Stimulated activated CD8-positive, alpha-beta memory T cell treated with anti-CD3 and anti-CD28 coated beads, Interleukin-7, amount 100 ng/mL, for 48 hours (primary cell): ENCODE results near the gene SRP14.

Source experiments
- DNase-seq, 2 donors: peaks; one replicate each; pipeline ENCODE4 v3.0.0-alpha.2; 2020; ENCODE audit warnings: low read depth in 1 of 2; ENCODE audit errors: extremely low read depth in 1 of 2

Gene SRP14

GRCh38 chr15:40069178-40070165 lies 30.5 kb upstream of the SRP14 start:
- DNase-seq, result no peak

- no peak for DNase-seq
These were observed 29.1 kb upstream of the SRP14 start for GRCh38 chr15:40067921-40068624.

GRCh38 chr15:40066589-40066988 lies 27.6 kb upstream of the SRP14 start:
- no peak for DNase-seq

- DNase-seq, result no peak
These were observed 26.2 kb upstream of the SRP14 start for GRCh38 chr15:40065166-40065565.

- DNase-seq, result no peak
These were observed 25.4 kb upstream of the SRP14 start for GRCh38 chr15:40064231-40064894.

GRCh38 chr15:40063563-40064011 lies 24.6 kb upstream of the SRP14 start:
- no peak for DNase-seq

- DNase-seq, result no peak
These were observed 24.0 kb upstream of the SRP14 start for GRCh38 chr15:40062816-40063562.

- no peak for DNase-seq
These were observed 22.4 kb upstream of the SRP14 start for GRCh38 chr15:40061212-40061901.

GRCh38 chr15:40060236-40060961 lies 21.4 kb upstream of the SRP14 start:
- no peak for DNase-seq

GRCh38 chr15:40059821-40060220 lies 20.8 kb upstream of the SRP14 start:
- DNase-seq, result no peak

- no peak for DNase-seq
These were observed 19.6 kb upstream of the SRP14 start for GRCh38 chr15:40058476-40059140.

GRCh38 chr15:40055576-40056293 lies 16.8 kb upstream of the SRP14 start:
- no peak for DNase-seq

- DNase-seq, result no peak
These were observed 16.0 kb upstream of the SRP14 start for GRCh38 chr15:40054855-40055575.

- DNase-seq, result no peak
These were observed 15.5 kb upstream of the SRP14 start for GRCh38 chr15:40054605-40054854.

- DNase-seq, result no peak
These were observed 15.0 kb upstream of the SRP14 start for GRCh38 chr15:40053831-40054604.

GRCh38 chr15:40053079-40053830 lies 14.3 kb upstream of the SRP14 start:
- no peak for DNase-seq
